Loucy (cell line): Measurements from ENCODE around the gene ANKS3.
A peak's percentile ranks its signal among the peaks of the same experiment; 100 is the strongest.

Source experiments
- H2AFZ ChIP-seq: fragments of 200-600 bp; sonication (generic); 2 replicates; pipeline ENCODE4 v1.6.0; 2016; ENCODE audit warnings: antibody characterized with exemption, mild to moderate bottlenecking, low read length, moderate library complexity
- H3F3A ChIP-seq: fragments of 200-600 bp; 2 replicates; pipeline ENCODE4 v1.6.0; 2016; ENCODE audit warnings: antibody characterized with exemption, low read depth, mild to moderate bottlenecking
- H3K27me3 ChIP-seq: fragments of 200-600 bp; sonication (generic); 2 replicates; pipeline ENCODE4 v1.6.1; 2014; ENCODE audit warnings: low read length, mild to moderate bottlenecking; ENCODE audit not compliant: insufficient read depth, poor library complexity, severe bottlenecking
- H3K36me3 ChIP-seq: fragments of 200-600 bp; sonication (generic); 2 replicates; pipeline ENCODE4 v1.6.1; 2016; ENCODE audit warnings: low read length; ENCODE audit not compliant: insufficient read depth
- H3K4me1 ChIP-seq: fragments of 200-600 bp; sonication (generic); 2 replicates; pipeline ENCODE4 v1.5.1; 2014; ENCODE audit warnings: low read length, mild to moderate bottlenecking; ENCODE audit not compliant: insufficient read depth, poor library complexity, severe bottlenecking
- H3K4me2 ChIP-seq: fragments of 200-600 bp; sonication (generic); 2 replicates; pipeline ENCODE4 v1.6.0; 2014; ENCODE audit warnings: antibody characterized with exemption, low read length, low read depth, mild to moderate bottlenecking; ENCODE audit not compliant: poor library complexity, severe bottlenecking
- H3K4me3 ChIP-seq: fragments of 200-600 bp; sonication (generic); 2 replicates; pipeline ENCODE4 v1.5.1; 2014; ENCODE audit warnings: low read length, mild to moderate bottlenecking, mixed read lengths; ENCODE audit not compliant: poor library complexity, severe bottlenecking
- H3K79me2 ChIP-seq: fragments of 200-600 bp; sonication (generic); 2 replicates; pipeline ENCODE4 v1.6.1; 2014; ENCODE audit warnings: low read length; ENCODE audit not compliant: insufficient read depth
- H3K9ac ChIP-seq: fragments of 200-600 bp; sonication (generic); 2 replicates; pipeline ENCODE4 v1.6.0; 2014; ENCODE audit warnings: mild to moderate bottlenecking, low read depth, low read length, moderate library complexity; ENCODE audit not compliant: poor library complexity, severe bottlenecking
- H3K9me2 ChIP-seq: fragments of 200-600 bp; sonication (generic); replicated peaks from 2 replicates; pipeline ENCODE4 v1.6.1; 2016; ENCODE audit warnings: low read depth, low read length, mixed read lengths
- H3K9me3 ChIP-seq: fragments of 200-600 bp; sonication (generic); 2 replicates; pipeline ENCODE4 v1.6.1; 2014; ENCODE audit warnings: mild to moderate bottlenecking, antibody characterized with exemption, low read length, low read depth; ENCODE audit not compliant: insufficient read depth
- H4K20me1 ChIP-seq: fragments of 200-600 bp; sonication (generic); 2 replicates; pipeline ENCODE4 v1.6.0; 2014; ENCODE audit warnings: antibody characterized with exemption, low read length, mild to moderate bottlenecking; ENCODE audit not compliant: insufficient read depth, poor library complexity, severe bottlenecking
- EZH2phosphoT487 ChIP-seq: fragments of 200-600 bp; IDR thresholded peaks from 2 replicates; pipeline ENCODE4 v1.6.1; 2018; ENCODE audit warnings: antibody characterized with exemption, mild to moderate bottlenecking, moderate library complexity, borderline replicate concordance
- TF ChIP-seq, protein P1 (sequence below): fragments of 200-600 bp; sonication (generic); conservative IDR thresholded peaks from 2 replicates; pipeline ENCODE4 v1.5.1; 2014; ENCODE audit warnings: mild to moderate bottlenecking, antibody characterized with exemption, low read length

The ANKS3 gene

DNA sequence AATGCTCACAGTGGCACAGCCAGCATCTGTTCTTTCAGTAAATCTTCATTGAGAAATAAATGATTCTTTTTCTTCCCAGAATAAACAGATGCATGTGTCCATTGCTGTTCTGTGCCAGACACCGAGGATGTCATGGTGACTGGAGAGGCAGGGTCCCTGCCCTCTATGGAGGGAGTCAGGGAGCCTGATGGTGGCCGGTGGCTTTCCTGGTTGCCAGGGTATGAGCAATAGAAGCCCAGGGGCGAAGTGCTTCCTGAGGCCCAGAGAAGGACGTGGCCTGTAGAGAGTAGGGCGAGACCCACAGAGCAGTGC is 70.7 kb downstream of the ANKS3 start:
- H3K9ac ChIP-seq = peak overlapping the region; percentile 66
- peaks cover 14% of the 10 kb centered on the region; the same call in 1 of the 2 replicates for H3K36me3 ChIP-seq

DNA sequence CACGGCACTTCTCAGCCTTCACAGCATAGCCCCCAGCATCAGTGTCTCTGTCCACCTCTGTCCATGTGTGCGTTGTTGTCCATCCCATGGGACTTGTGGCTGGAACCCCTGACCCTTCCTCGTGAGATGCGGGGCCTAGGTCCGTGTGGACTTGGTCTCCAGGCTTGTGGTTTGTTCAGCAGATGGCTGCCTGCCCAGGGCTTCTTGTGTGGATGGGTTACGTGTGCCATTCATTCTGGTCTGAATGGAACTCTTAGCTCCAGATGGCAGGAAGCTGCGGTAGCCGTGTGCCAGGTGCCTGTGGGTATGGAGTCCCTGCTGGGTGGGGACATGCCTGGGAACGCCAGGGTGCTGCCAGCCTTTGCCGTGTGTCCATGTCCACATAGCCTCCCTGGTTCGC is 72.4 kb downstream of the ANKS3 start:
- no peaks in the 10 kb centered on the region for H3F3A ChIP-seq
- H3K9ac ChIP-seq = no peak overlapping the region
- H3K36me3 ChIP-seq = peaks cover 10% of the 10 kb centered on the region; the same call in 1 of the 2 replicates
- no peak overlapping the region for H2AFZ ChIP-seq
- peaks cover 18% of the 10 kb centered on the region for H3K4me1 ChIP-seq
- no peaks in the 10 kb centered on the region for H3K9me3 ChIP-seq
- no peak overlapping the region for H3K4me3 ChIP-seq
- no peaks in the 10 kb centered on the region for H3K9me2 ChIP-seq
- TF ChIP-seq, protein P1, sequence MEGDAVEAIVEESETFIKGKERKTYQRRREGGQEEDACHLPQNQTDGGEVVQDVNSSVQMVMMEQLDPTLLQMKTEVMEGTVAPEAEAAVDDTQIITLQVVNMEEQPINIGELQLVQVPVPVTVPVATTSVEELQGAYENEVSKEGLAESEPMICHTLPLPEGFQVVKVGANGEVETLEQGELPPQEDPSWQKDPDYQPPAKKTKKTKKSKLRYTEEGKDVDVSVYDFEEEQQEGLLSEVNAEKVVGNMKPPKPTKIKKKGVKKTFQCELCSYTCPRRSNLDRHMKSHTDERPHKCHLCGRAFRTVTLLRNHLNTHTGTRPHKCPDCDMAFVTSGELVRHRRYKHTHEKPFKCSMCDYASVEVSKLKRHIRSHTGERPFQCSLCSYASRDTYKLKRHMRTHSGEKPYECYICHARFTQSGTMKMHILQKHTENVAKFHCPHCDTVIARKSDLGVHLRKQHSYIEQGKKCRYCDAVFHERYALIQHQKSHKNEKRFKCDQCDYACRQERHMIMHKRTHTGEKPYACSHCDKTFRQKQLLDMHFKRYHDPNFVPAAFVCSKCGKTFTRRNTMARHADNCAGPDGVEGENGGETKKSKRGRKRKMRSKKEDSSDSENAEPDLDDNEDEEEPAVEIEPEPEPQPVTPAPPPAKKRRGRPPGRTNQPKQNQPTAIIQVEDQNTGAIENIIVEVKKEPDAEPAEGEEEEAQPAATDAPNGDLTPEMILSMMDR = no peak
- TF ChIP-seq EZH2phosphoT487 = no peak
- no peaks in the 10 kb centered on the region for H3K79me2 ChIP-seq
- H3K27me3 ChIP-seq = no peaks in the 10 kb centered on the region
- H3K4me2 ChIP-seq = no peak overlapping the region
- no peaks in the 10 kb centered on the region for H4K20me1 ChIP-seq

More for the DNA sequence above, 70.7 kb downstream of the ANKS3 start:
- peaks cover 18% of the 10 kb centered on the region for H3K4me1 ChIP-seq
- H3K27me3 ChIP-seq = no peaks in the 10 kb centered on the region
- TF ChIP-seq, protein P1 = no peak
- no peak for TF ChIP-seq EZH2phosphoT487
- H3K9me3 ChIP-seq = no peaks in the 10 kb centered on the region
- H2AFZ ChIP-seq = no peak overlapping the region
- no peaks in the 10 kb centered on the region for H3F3A ChIP-seq
- H3K9me2 ChIP-seq = no peaks in the 10 kb centered on the region
- no peaks in the 10 kb centered on the region for H4K20me1 ChIP-seq
- peak overlapping the region; percentile 46 for H3K4me2 ChIP-seq
- no peaks in the 10 kb centered on the region for H3K79me2 ChIP-seq
- no peak overlapping the region for H3K4me3 ChIP-seq

DNA sequence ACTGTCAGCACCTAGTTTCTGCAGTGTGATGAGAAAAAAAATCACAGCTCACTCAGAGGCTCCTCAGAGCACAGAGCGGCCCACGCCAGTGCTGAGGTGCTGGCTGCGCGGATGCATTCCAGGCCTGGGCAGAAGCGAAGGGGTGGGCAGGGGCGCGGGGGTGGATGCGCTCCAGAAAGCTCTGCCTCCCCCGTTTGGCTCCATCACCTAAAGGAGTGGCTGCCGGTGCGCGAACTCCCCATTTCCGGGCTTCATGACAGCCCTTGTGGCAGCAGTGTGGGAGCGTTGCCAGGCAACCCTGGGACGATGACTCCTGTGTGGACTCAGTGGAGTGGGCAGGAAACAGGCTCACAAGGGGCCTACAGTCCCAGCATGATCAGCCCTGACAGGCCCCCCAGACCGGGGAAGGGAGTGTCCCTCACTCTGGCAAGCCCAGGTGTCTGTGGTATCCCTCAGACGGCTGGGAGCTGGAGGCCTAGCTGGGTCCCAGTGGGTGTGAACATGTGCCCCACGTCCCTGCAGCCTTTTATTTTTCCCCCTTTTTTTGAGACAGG is 73.5 kb downstream of the ANKS3 start:
- no peaks in the 10 kb centered on the region for H3K9me2 ChIP-seq
- H3K9ac ChIP-seq = no peak overlapping the region
- no peak overlapping the region for H2AFZ ChIP-seq
- peaks cover 9% of the 10 kb centered on the region; the same call in 1 of the 2 replicates for H3K36me3 ChIP-seq
- H3K79me2 ChIP-seq = no peaks in the 10 kb centered on the region
- peaks cover 18% of the 10 kb centered on the region for H3K4me1 ChIP-seq
- no peak overlapping the region for H3K4me3 ChIP-seq
- no peaks in the 10 kb centered on the region for H3K9me3 ChIP-seq
- no peaks in the 10 kb centered on the region for H3F3A ChIP-seq
- H3K4me2 ChIP-seq = no peak overlapping the region
- TF ChIP-seq EZH2phosphoT487 = no peak
- TF ChIP-seq, protein P1 = no peak
- no peaks in the 10 kb centered on the region for H3K27me3 ChIP-seq
- no peaks in the 10 kb centered on the region for H4K20me1 ChIP-seq
